IPS-18a (cell line): ENCODE data around the gene NKX2-3.

Experiments
- H3K27ac ChIP-seq: one replicate; pipeline ENCODE4 v1.5.1; 2013; ENCODE audit warnings: low read length
- H3K27me3 ChIP-seq: one replicate; pipeline ENCODE4 v1.6.1; 2013; ENCODE audit warnings: mild to moderate bottlenecking, low read length; ENCODE audit not compliant: control insufficient read depth, insufficient read depth
- H3K36me3 ChIP-seq: one replicate; pipeline ENCODE4 v1.6.1; 2013; ENCODE audit warnings: low read depth, low read length; ENCODE audit not compliant: control insufficient read depth
- H3K4me1 ChIP-seq: one replicate; pipeline ENCODE4 v1.6.1; 2013; ENCODE audit warnings: low read depth, low read length; ENCODE audit not compliant: control insufficient read depth
- H3K4me3 ChIP-seq: one replicate; pipeline ENCODE4 v1.5.1; 2013; ENCODE audit warnings: low read length
- H3K9ac ChIP-seq: one replicate; pipeline ENCODE4 v1.6.1; 2013; ENCODE audit warnings: mild to moderate bottlenecking, low read length, moderate library complexity
- H3K9me3 ChIP-seq: one replicate; pipeline ENCODE4 v1.6.1; 2013; ENCODE audit warnings: low read depth, low read length; ENCODE audit not compliant: control insufficient read depth

Gene NKX2-3

DNA sequence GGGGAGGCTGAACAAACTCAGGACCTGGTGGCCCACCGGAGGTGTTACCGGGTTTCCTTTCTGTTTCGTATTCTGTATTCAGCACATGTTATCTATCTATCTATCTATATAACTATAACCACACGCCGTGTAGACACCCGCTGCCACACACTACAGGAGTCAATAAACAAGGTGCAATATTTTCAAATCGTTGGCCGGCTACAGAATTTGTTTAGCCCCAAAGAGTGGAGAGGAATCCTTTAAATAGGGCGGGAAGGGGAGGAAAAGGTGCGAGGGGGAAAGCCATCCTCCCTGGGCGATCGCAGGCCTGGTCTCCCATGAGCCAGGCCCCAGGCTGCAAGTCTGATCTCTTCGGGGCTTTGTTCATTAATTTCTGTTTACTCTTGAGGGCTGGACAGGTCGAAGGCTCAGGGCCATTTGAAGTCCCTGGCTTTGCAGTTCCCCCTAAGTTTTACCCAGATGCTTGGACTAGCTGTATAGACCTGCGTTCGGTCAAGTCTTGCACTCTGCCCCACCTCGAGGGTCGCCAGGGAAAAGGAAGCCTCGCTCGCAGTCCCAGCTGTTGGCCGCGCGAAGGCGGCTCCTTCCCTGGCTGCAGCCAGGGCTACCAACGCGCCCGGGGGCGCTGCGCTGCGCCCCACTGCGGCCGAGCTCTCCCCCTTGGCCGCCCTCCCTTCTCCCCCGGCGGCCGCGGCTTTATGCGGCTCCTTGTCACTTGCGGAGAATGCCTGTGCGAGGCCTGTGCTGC lies 3.8 kb downstream of the NKX2-3 start:
- H3K9me3 ChIP-seq = peaks cover 8% of the 10 kb centered on the region
- H3K27ac ChIP-seq = no peak overlapping the region
- peaks cover 100% of the 10 kb centered on the region for H3K27me3 ChIP-seq
- H3K36me3 ChIP-seq = no peaks in the 10 kb centered on the region
- no peak overlapping the region for H3K9ac ChIP-seq
- peak overlapping the region; percentile 35 for H3K4me3 ChIP-seq
- H3K4me1 ChIP-seq = peaks cover 12% of the 10 kb centered on the region

DNA sequence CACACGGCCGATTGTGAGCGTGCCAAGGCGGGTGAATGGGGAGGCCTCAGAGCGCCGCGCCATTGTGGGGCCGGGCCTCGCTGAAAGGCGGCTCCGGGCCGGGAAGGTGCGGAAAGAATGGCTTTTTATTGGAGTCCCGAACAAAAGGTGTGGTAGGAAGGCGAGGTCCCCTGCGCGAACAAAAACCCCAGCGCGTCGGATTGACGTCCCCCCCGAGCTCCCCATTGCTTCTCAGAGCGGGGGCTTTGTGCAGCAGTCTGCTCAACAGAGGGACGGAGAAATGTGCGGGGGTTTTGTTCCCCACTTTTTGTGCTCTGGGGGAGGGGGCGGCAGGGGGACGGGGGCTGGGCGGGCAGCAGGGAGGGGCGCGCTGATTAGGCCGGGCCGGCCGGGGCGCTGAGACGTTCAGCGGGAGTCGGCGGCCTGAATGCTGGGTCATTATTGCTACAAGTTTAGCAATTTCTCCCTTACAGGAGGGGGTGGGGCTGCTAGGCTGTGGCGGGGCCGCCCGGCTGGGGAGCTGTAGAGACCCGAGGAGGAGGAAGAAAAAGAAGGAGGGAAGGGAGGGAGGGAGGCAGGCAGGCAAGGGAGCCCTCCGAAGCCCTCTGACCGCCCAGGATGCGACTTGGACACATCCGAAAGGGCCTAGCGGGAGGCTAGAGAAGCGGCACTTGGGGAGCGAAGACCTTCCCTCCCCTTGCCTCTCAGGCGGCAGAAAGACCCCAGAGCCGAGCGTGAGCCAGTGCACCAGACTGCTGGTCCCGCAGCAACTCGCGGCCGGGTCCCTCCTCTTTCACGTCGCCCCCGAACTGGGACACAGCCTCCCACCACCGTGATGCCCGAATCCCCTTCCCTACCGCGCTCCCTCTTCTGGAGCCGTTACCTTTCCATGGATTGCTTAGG lies 4.6 kb downstream of the NKX2-3 start:
- Histone ChIP-seq H3K36me3 (no peaks in the 10 kb centered on the region), H3K27ac (no peak overlapping the region), H3K27me3 (peaks cover 100% of the 10 kb centered on the region), H3K4me3 (peak overlapping the region; percentile 35), H3K4me1 (peaks cover 12% of the 10 kb centered on the region), H3K9ac (no peak overlapping the region), H3K9me3 (peaks cover 8% of the 10 kb centered on the region)

DNA sequence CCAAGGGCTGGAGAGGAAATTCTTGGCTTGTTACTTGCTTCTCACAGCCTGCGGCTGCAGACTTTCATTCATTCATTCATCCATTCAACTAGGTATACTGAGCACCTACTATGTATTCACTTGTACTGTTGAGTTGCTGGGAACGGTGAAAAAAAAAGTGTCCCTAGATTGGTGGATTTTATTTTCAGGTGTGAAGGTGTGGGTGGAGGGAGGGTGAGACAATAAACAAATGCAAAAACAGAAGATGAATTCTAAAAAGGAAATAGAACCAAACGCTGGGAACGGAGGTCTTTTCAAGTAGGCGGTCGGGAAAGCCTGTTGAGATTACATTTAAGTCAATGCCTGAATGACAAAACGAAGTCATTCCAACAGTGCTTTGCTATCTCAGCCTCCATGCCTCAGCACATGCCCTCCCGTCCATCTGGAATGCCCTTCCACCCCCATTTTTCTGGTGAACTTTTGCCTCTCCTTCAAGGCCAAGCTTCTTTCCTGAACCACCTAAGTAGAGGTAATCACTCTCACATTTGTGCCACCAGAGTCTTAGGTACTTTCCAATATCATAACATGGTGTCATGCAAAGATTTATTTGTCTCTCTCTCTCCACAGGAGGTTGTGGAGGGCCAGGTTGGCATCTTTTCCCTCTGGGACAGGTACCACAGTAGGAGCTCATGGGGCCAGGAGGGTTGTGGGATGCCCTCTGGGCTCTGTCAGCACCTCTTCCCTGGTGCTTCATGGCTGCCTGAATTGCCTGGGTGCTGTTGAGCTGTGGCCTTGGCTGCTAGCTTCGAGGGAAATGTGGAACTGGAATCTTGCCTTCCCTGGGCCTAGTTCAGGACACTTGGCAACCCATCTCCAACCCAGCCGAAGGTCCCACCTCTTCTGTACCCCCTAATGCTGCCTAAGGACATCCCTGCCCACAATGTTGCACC lies 5.5 kb downstream of the NKX2-3 start:
- peaks cover 12% of the 10 kb centered on the region for H3K4me1 ChIP-seq
- no peaks in the 10 kb centered on the region for H3K36me3 ChIP-seq
- no peak overlapping the region for H3K9ac ChIP-seq
- H3K4me3 ChIP-seq = peak overlapping the region; percentile 35
- H3K27ac ChIP-seq = no peak overlapping the region
- peaks cover 7% of the 10 kb centered on the region for H3K9me3 ChIP-seq
- peaks cover 100% of the 10 kb centered on the region for H3K27me3 ChIP-seq

DNA sequence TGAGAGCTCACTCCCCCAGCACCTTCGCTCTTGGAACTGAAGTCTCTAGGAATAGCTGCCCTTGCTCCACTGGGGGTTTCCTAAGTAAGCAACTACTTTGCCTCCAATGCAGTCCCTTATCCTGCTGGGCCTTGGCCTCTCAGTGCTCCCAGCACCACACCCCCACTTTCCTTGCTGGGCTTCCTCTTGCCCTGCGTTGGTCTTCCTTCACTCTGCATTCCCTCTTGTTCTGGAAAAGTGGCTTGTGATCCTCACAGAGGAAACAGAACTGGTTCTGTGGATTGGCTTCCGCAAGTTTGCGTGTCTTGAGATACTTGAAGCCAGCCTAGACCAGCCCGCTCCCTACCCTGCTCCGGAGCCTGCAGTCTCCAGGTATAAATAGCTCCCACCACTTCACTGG lies 6.4 kb downstream of the NKX2-3 start:
- H3K36me3 ChIP-seq = no peaks in the 10 kb centered on the region
- no peak overlapping the region for H3K27ac ChIP-seq
- H3K4me1 ChIP-seq = peaks cover 12% of the 10 kb centered on the region
- H3K9me3 ChIP-seq = peaks cover 5% of the 10 kb centered on the region
- H3K9ac ChIP-seq = no peak overlapping the region
- no peak overlapping the region for H3K4me3 ChIP-seq
- peaks cover 100% of the 10 kb centered on the region for H3K27me3 ChIP-seq

DNA sequence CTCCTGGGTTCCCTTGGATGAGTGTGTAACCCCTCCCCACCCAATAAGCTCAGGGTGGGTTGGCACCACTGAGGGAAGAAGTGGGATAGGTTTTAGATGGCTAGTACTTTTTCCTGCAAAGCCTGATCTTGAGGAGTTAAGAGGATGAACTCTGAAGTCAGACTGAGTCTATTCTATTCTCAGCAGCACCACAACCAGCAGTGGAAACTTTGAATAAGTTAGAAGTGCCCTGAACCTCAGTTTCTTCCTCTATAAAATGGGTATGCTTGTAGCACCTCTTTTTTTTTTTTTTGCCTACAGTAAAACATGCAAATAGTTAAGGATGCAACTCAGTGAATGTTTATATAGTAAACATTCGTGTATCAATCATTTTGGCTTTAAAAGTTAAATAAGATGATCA lies 7.1 kb downstream of the NKX2-3 start:
- no peak overlapping the region for H3K9ac ChIP-seq

DNA sequence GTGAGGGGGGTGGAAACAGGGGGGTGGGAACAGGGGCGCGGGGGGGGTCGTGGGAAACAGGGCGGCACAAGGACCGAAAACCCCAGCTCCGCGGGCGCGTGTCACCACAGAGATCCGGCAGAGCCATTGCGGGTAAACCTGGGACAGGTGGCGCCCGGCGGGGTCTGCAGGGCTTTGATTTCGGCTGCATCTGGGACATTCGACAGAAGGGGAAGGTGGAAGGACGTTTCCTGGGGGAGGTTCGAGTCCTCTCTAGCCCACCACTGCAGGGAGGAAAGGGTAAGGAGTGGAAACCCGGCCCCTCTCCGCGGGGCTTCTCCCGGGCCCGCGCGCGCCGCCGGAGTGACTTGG lies 7.5 kb downstream of the NKX2-3 start:
- Histone ChIP-seq H3K36me3 (no peaks in the 10 kb centered on the region), H3K4me1 (peaks cover 12% of the 10 kb centered on the region), H3K9ac (no peak overlapping the region), H3K27ac (no peak overlapping the region), H3K27me3 (peaks cover 100% of the 10 kb centered on the region), H3K4me3 (no peak overlapping the region), H3K9me3 (peaks cover 5% of the 10 kb centered on the region)

More for the DNA sequence above, 7.1 kb downstream of the NKX2-3 start:
- Histone ChIP-seq H3K36me3 (no peaks in the 10 kb centered on the region), H3K4me3 (no peak overlapping the region), H3K27ac (no peak overlapping the region), H3K9me3 (peaks cover 5% of the 10 kb centered on the region), H3K27me3 (peaks cover 100% of the 10 kb centered on the region), H3K4me1 (peaks cover 12% of the 10 kb centered on the region)

DNA sequence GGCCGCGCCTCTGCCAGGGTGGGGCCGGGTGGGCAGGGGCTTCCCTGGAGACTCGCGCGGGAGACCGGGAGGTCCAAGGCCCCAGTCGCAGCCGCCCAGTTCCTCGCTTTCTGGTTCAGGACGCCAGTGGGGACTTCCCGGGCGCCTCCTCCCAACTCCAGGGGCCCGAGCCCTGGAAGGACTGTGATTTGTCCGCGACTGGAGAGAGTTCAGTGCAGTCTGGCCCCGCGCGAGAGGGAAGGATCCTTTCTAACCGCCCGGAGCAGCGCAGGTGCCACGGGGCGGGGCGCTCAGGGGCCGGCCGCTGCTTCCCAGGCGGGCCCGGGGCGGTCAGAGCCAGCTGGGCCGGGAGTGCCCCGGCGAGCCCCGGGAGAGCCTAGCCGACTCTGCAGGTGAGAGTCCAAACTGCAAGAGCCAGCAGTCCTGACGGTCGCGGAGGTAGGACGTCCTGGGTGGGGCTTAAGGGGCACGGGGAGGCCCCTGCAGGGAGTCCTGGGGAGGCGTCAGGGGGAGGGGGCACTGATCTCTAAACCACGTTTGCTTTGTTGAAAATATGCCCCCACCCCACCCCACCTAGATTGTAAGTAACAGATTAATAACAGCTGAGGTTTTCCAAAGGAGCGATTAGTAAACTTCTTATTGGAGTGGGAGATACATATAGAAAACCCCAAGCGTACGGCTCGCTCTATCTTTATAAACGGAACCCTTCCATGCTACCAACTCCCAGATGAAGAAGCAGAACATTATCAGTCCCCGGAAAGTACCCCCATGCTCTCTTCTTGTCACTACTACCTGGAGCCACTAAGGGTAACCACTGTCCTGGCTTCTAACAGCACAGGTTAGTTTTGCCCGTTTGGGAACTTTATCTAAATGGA lies 8.2 kb downstream of the NKX2-3 start:
- H3K36me3 ChIP-seq = no peaks in the 10 kb centered on the region
- peaks cover 12% of the 10 kb centered on the region for H3K4me1 ChIP-seq
- no peak overlapping the region for H3K27ac ChIP-seq
- H3K9ac ChIP-seq = no peak overlapping the region
- peaks cover 100% of the 10 kb centered on the region for H3K27me3 ChIP-seq
- no peak overlapping the region for H3K4me3 ChIP-seq
- H3K9me3 ChIP-seq = peaks cover 4% of the 10 kb centered on the region

DNA sequence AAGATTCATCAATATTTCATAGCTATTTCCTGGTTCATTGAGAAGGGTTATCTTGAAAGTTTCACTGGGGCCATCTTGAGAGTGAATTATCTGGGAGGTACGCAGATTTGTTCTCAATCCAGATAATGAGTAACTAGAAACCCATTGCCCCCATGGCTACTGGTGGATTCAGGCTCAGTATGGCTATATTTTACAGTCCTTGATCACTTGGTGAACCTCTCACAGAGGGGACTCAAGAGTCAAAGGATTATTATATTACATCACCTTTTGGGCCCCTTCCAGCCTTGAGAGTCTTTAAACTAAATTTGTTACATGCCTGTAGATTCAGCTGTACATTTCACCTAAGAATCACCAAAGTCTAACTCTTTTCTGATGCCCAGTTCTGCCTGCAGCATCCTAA lies 11.6 kb downstream of the NKX2-3 start:
- H3K9ac ChIP-seq = no peak overlapping the region
- H3K36me3 ChIP-seq = no peaks in the 10 kb centered on the region
- H3K9me3 ChIP-seq = no peaks in the 10 kb centered on the region
- no peak overlapping the region for H3K4me3 ChIP-seq
- H3K27ac ChIP-seq = no peak overlapping the region
- H3K4me1 ChIP-seq = peaks cover 3% of the 10 kb centered on the region
- peaks cover 97% of the 10 kb centered on the region for H3K27me3 ChIP-seq

DNA sequence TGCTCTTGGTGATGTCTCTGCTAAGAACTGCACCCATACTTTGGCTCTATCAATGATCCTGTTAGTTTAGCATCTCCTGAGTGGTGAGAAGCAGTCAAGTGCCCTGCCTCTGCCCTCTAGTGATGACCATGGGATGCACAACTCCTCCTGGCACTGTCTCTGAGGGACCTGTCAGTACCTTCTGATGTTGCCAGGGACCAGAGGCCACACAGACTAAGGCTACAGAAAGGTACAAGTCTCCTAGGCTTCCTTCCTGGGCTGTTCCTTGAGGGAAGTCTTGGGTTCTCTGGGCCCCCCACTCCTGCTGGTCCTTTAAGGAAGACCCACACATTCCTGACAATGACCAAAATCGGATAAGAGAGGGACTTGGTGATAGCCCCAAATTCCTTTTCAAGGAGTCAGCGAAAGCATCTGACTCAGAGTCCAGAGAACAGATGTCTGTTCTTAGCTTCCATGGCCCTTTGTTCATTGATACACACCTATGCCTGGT lies 15.3 kb downstream of the NKX2-3 start:
- Histone ChIP-seq H3K9ac (no peak overlapping the region), H3K27me3 (peaks cover 77% of the 10 kb centered on the region), H3K36me3 (no peaks in the 10 kb centered on the region), H3K9me3 (no peaks in the 10 kb centered on the region), H3K27ac (no peak overlapping the region), H3K4me3 (no peak overlapping the region), H3K4me1 (peaks cover 7% of the 10 kb centered on the region)

DNA sequence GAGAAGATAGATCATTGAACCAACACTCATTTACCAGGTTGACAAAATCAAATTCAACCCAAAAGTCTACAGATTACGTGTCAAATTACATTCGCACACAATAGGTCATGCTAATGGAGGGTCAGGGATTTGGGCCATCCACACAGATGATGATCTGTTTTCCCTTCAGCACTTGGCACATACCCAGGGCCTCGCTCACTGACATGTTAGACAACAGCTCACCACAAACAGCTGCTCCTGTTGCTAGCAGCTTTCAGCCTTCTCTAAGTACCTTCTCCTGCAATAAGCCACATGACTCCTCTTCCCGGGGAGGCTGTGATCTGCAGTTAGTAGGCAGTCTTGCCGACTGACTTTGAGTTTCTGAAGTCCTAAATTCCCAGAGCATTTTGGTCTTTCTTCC lies 18.4 kb downstream of the NKX2-3 start:
- Histone ChIP-seq H3K4me3 (no peak overlapping the region), H3K27ac (no peak overlapping the region), H3K27me3 (peaks cover 51% of the 10 kb centered on the region), H3K36me3 (no peaks in the 10 kb centered on the region), H3K9me3 (no peaks in the 10 kb centered on the region), H3K4me1 (peaks cover 9% of the 10 kb centered on the region), H3K9ac (no peak overlapping the region)
